Left ventricle myocardium superior (tissue), 1 donor: ENCODE results near the gene BFSP2. TPM values are rescaled to one million over a fixed set of nuclear protein-coding genes. Genes with fewer than 3 reads are reported as not detected.
"Not testable (repeated sequence)": the region's sequence is repeated elsewhere in the genome, so short reads cannot be mapped to it uniquely, and the experiment has no call there.

Experiments used
- ATAC-seq: fragments of 200-7000 bp; cut with Tn5 transposase; one replicate; pipeline ENCODE4 v1.9.1; 2020; ENCODE audit warnings: mild to moderate bottlenecking, moderate library complexity
- DNase-seq: peaks from one replicate; pipeline ENCODE4 v3.0.0-alpha.2; 2020
- intact Hi-C: fragments of 100-400 bp; cut with micrococcal nuclease; formaldehyde crosslinking; loops from one replicate; pipeline ENCODE4 v1.11.0; 2022
- total RNA-seq: library from RNA; stranded (reverse); fragmentation: NEBNext Ultra II Directional; extraction: Animal tissue kit (Norgen Biotek cat#: 25700); gene quantifications from one replicate; pipeline ENCODE4 v1.2.1, GENCODE V29; 2021
- donor health status: DM: no; HTN: yes; CAD: no; lungs with severe emphysema.

BFSP2 gene
- total RNA-seq, 1 donor from 2014 or later = not detected

- peak; percentile 79 for ATAC-seq
- peak; percentile 61 for DNase-seq
- intact Hi-C loops = no loop called here
These were observed 69.4 kb downstream of the BFSP2 start for GRCh38 chr3:133469140-133469731.

- DNase-seq = peak; percentile 65
- ATAC-seq = peak; percentile 28
- intact Hi-C loops = no loop called here
These were observed 72.4 kb downstream of the BFSP2 start for GRCh38 chr3:133472242-133472641.

DNA sequence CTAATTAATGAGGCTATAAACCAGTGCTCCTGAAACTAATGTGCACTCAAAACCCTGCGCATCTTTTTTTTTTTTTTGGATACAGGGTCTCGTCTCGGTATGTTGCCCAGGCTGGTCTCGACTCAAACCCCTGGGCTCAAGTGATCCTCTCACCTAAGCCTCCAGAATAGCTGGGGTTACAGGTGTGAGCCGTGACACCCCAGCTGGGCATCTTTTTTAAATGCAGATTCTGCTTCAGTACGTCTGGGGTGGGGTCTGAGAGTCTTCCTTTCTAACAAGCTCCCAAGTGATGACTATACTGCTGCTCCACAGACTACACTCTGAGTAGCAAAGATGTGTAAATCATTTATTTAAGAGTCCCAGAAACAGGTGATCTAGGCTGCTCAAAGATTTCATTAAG, 73.0 kb downstream of the BFSP2 start:
- intact Hi-C loops = no loop called here
- DNase-seq (no peak), ATAC-seq (no peak)

GRCh38 chr3:133473472-133474191, 73.8 kb downstream of the BFSP2 start:
- peak; percentile 10 for ATAC-seq
- DNase-seq, intact Hi-C loops: not testable (repeated sequence)

DNA sequence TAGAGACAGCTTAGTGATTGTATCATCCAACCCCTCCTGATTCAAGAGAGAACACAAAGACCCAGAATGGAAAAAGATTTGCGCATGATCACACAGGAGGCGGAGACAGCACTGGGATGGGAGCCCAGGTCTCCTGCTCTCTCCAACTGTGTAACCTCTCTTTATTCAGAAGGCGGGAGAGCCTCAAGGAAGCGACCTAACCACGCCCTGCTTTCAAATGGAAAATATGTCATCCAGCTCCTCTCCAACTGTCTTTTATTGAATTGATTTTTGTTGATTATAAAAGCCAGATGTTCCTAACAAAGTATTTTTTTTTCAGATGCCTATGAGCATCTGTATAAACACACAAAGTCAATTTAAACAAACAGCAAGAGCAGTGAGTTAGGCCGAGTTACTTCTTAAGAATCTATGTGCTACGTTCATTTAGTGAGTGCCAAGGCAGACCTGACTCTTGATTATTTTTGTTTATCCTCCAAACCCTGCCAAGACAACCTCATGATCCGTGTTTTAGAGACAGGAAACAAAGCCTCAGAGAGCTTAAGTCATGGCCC, 74.5 kb downstream of the BFSP2 start:
- peak; percentile 73 for DNase-seq
- peak; percentile 91 for ATAC-seq
- intact Hi-C loops = no loop called here

- no peak for DNase-seq
- peak; percentile 6 for ATAC-seq
- intact Hi-C loops = no loop called here
These were observed 75.0 kb downstream of the BFSP2 start for GRCh38 chr3:133474817-133475216.

- ATAC-seq (no peak), DNase-seq (no peak)
- intact Hi-C loops = no loop called here
These were observed 75.6 kb downstream of the BFSP2 start for GRCh38 chr3:133475245-133476010.

GRCh38 chr3:133476971-133477375, 77.1 kb downstream of the BFSP2 start:
- intact Hi-C loops = no loop called here
- ATAC-seq (no peak), DNase-seq (no peak)

DNA sequence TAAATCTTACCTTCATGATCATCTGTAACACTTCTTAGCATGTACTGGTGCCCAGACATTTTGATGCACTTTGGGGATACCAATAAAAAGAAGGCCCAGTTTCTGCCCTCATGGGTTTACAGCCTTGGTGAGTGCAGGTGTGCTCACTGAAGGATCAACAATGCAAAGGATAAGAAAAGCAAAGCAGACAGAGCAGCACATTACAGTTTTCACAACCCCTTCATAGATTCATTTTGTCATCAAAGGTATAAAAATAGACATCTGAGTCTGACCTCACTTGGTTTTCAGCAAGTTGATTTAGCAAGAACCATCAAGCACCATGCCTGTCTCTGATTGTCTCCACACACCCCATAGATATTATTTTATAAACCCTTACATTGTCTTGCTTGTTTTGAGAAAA, 77.6 kb downstream of the BFSP2 start:
- intact Hi-C loops = no loop called here
- ATAC-seq (no peak), DNase-seq (no peak)

- DNase-seq = no peak
- no peak for ATAC-seq
- intact Hi-C loops = no loop called here
These were observed 78.8 kb downstream of the BFSP2 start for GRCh38 chr3:133478624-133479023.

- DNase-seq (no peak), ATAC-seq (no peak)
- intact Hi-C loops = no loop called here
These were observed 79.5 kb downstream of the BFSP2 start for GRCh38 chr3:133479401-133479800.

DNA sequence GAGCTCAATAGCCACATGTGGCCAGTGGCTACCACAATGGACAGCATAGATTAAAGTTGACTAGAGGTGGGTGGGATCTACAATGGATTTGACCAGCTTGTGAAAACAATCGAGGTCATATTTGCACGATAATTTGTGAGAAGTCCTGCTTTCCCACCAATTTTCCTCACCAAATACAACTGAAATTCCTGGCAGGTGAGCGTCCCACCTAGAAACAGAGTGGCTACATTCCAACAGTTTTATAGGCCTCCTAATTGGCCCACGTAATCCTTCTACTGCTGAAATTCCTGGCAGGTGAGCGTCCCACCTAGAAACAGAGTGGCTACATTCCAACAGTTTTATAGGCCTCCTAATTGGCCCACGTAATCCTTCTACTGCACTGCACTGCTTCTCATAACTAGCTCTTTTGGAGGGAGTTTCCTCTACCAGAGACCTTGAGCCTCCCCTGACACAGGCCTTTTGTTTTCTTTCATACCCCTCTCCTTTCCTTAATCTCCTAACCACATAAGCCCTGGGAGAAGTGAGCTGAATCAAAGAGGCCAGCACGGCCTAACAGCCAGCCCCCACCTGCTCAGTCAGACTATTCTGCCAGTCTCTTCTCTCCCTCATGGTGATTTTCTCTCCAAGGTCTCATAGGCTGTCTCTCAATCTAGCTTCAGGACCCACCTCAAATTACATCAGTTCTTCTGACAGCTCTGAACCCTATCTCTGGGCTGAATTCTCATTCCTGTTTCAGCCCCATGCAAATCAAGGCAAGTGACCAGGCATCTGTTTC, 80.2 kb downstream of the BFSP2 start:
- no peak for ATAC-seq
- intact Hi-C loops = loop anchor here (10.0 kb wide), 1 partner anchor 105 kb away; no protein-coding TSS in a partner anchor
- DNase-seq = no peak

GRCh38 chr3:133482474-133482873, 82.6 kb downstream of the BFSP2 start:
- intact Hi-C loops = loop anchor here (10.0 kb wide), 1 partner anchor 102 kb away; no protein-coding TSS in a partner anchor
- ATAC-seq, DNase-seq: not testable (repeated sequence)

DNA sequence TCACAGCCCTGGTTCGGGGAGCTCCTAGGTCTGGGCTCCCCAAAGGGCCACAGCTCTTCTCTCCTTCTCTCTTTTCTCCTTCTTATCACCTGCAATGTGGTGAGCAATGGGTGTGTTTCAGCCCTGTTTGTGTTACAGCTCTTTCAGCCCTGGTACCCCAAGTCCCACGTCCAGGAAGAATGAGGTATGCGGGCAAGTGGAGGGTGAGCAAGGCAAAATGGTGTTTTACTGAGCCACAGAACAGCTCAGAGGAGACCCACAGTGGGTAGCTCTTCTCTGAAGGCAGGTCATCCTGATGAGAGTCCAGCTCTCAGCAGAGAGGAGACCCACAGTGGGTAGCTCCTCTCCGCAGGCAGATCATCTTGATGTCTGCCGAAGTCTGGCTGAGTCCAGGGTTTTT, 86.8 kb downstream of the BFSP2 start:
- ATAC-seq (no peak), DNase-seq (no peak)
- intact Hi-C loops = loop anchor here (10.0 kb wide), 1 partner anchor 98 kb away; no protein-coding TSS in a partner anchor

- DNase-seq (no peak), ATAC-seq (no peak)
- intact Hi-C loops = loop anchor here (10.0 kb wide), 1 partner anchor 98 kb away; no protein-coding TSS in a partner anchor
These were observed 87.3 kb downstream of the BFSP2 start for GRCh38 chr3:133487204-133487603.

- intact Hi-C loops = loop anchor here (10.0 kb wide), 1 partner anchor 97 kb away; no protein-coding TSS in a partner anchor
- no peak for DNase-seq
- ATAC-seq = peak; percentile 32
These were observed 88.2 kb downstream of the BFSP2 start for GRCh38 chr3:133487920-133488540.

DNA sequence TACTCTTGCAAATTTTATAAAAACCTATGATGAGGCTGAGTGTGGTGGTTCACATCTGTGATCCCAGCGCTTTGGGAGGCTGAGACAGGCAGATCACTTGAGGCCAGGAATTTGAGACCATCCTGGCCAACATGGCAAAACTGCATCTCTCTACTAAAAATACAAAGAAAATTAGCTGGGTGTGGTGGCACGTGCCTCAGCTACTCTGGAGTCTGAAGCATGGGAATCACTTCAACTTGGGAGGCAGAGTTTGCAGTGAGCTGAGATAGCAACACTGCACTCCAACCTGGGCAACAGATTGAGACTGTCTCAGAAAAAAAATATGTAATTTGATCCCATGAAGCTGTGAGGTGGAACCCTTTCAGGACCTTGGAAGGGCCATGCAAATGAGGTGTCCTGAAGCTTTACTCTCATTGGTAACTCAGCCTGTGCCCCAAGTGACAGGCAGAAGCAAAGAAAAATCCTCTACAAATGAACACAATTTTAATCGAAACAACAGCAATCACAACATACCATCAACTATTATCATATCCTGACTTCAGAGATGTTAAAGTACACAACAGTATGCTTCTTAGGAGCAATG, 89.0 kb downstream of the BFSP2 start:
- DNase-seq (no peak), ATAC-seq (no peak)
- intact Hi-C loops = loop anchor here (10.0 kb wide), 1 partner anchor 96 kb away; no protein-coding TSS in a partner anchor
